Activated naive CD4-positive, alpha-beta T cell treated with anti-CD3 and anti-CD28 coated beads, Interleukin-2, amount 50 U/mL, for 24 hours (primary cell): Measurements from ENCODE around the gene ATG7.
A peak's percentile ranks its signal among the peaks of the same experiment; 100 is the strongest.
"Not testable (repeated sequence)": the region's sequence is repeated elsewhere in the genome, so short reads cannot be mapped to it uniquely, and the experiment has no call there.

Source experiments
- H3K27ac Mint-ChIP-seq: one replicate; pipeline ENCODE4 v1.8.0; 2021; ENCODE audit warnings: mild to moderate bottlenecking, mixed read lengths
- H3K27me3 Mint-ChIP-seq: one replicate; pipeline ENCODE4 v1.8.0; 2021; ENCODE audit warnings: mixed read lengths
- H3K36me3 Mint-ChIP-seq: one replicate; pipeline ENCODE4 v1.8.0; 2021; ENCODE audit warnings: mixed read lengths
- H3K4me1 Mint-ChIP-seq: one replicate; pipeline ENCODE4 v1.8.0; 2021; ENCODE audit warnings: mixed read lengths
- H3K4me3 Mint-ChIP-seq: one replicate; pipeline ENCODE4 v1.8.0; 2021; ENCODE audit warnings: mild to moderate bottlenecking, mixed read lengths
- H3K9me3 Mint-ChIP-seq: one replicate; pipeline ENCODE4 v1.8.0; 2021; ENCODE audit warnings: mixed read lengths

ATG7 gene

DNA sequence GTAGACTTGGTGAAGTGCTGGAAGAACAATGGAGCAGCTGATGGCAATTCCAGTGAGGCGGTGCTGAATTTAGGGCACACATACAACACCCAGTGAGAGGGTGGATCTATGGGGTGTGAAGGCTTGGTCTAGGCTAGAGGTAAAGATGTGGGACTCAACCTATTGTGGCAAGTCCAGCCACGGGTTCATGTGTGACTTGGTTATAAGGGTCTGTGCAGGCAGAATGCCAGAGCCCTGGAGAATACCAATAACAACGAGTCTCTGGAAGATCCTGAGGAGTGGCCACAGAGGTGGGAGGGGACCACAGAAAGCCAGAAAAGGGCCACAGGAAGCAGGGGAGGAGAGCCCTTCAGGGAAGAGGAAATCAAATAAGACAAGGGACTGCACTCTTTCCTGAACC is 316.6 kb downstream of the ATG7 start:
- H3K27me3 Mint-ChIP-seq = no peaks in the 10 kb centered on the region
- H3K4me1 Mint-ChIP-seq = peaks cover 79% of the 10 kb centered on the region
- no peaks in the 10 kb centered on the region for H3K9me3 Mint-ChIP-seq
- H3K27ac Mint-ChIP-seq = peak overlapping the region; percentile 85
- peaks cover 11% of the 10 kb centered on the region for H3K36me3 Mint-ChIP-seq
- H3K4me3 Mint-ChIP-seq = no peak overlapping the region

DNA sequence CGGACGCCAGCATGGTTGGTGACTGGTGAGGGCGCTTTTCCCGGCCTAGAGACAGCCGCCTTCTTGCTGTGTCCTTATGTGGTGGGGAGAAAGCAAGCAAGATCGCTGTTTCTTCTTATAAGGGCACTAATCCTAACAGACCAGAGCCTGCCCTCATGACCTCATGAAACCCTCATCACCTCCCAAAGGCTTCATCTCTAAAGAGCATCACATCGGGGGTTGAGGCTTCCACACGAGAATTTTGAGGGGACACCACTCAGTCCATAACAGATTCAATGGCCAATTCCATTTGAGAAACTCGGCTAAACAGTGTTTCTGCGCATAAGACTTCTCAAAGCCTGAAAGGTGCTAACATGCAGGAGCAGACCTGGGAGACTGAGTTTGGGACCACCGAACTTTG is 317.5 kb downstream of the ATG7 start:
- H3K27me3 Mint-ChIP-seq = no peaks in the 10 kb centered on the region
- no peak overlapping the region for H3K4me3 Mint-ChIP-seq
- H3K9me3 Mint-ChIP-seq = no peaks in the 10 kb centered on the region
- H3K27ac Mint-ChIP-seq = no peak overlapping the region
- peaks cover 70% of the 10 kb centered on the region for H3K4me1 Mint-ChIP-seq
- H3K36me3 Mint-ChIP-seq = peaks cover 11% of the 10 kb centered on the region

DNA sequence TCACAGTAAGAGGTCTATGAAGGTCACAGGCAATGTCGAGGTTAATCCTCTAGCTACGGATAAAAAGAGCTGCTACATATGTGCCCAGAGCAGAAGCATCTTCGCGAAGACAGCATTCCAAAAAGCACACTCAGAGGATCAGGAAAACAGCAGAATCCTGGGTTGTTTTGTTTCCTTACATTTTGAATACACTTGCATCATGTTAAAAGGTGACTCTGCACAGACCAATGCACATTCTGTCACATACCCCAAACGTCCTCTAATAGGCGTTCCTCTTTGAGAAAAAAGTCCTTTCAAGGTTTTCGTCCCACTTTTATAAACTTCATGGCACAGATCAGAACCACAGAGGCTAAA is 318.8 kb downstream of the ATG7 start:
- Mint-ChIP-seq H3K4me1 (peaks cover 58% of the 10 kb centered on the region), H3K27me3 (no peaks in the 10 kb centered on the region), H3K4me3 (no peak overlapping the region), H3K9me3 (no peaks in the 10 kb centered on the region), H3K27ac (no peak overlapping the region), H3K36me3 (peaks cover 15% of the 10 kb centered on the region)

DNA sequence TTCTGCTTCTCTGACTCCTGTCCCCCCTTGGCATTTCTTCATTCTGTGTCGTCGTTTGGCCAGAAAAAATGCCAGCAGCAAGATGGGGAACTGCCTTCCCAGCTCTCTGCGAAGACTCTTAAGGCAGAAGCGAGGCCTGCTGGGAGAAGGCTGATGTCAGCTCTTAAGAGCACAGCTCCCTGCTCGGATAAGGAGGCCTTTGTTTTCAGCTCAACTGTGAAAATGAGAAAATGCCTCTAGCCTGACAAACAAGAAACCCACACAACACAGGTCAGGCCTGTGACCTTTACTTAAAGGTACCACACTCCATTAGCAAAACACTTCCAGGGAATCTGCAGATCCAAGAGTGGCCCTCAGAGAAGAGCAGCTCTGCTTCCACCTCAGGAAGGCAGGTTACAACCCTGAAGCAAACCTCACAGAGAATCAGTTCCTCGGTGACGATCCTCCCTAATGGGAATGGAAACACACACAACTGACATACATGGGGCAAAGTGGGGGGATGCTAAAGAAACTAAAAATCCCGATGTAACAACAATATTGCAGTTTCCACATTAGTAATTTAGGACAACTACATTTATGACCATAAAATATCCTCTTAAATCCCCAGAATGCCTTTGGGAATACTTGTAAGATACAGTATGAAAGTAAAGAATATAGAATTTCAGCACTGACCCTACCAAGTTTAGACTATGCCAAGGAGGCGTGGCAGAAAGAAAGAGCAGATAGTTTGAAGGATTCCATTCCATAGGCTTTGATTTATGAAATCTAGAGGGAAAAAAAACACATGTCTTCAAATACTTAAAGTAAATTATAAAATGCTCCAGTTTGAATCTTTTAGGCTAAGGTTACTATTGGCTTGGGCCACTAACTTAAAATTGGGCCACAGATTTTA is 319.4 kb downstream of the ATG7 start:
- Mint-ChIP-seq H3K36me3 (peaks cover 17% of the 10 kb centered on the region), H3K27me3 (no peaks in the 10 kb centered on the region), H3K4me1 (peaks cover 53% of the 10 kb centered on the region), H3K9me3 (no peaks in the 10 kb centered on the region), H3K27ac (no peak overlapping the region), H3K4me3 (no peak overlapping the region)

DNA sequence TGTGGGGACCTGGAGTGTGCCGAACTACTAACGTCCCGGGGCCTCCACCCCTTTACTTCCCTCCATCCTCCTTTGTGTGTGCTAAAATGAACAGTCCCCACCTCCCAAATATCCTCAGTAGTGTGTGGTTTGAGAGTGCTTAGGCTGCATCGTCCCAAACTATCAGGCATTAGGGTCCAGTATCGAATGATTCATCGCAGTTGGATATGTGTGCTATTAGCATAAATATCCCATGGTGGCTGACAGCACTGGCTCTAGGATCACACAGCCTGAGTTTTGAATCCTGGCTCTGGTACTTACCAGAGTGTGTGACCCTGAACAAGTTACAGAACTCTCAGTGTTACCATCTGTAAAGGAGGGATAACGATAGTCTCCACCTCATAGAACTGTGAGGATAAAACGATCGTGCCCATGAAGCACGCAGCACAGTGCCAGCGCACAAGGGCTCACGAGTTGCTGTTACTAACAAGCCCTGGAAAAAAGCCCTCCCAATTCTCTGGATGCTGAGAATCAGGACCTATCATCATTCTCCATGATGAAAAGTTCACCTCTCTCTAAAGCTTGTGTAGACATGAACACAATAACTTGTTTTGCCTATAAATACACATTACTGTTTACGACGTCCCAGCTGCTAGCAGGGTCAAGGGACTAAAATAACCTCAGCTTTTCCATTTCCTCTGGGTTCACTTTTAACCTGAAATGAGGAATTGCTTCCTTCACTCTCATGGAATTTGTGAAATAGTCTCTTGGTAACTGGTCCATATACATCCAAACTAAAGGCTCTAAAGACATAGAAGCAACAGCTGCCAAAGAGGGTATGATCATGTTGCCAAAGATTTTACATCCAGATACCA is 320.5 kb downstream of the ATG7 start:
- H3K4me1 Mint-ChIP-seq = peaks cover 50% of the 10 kb centered on the region
- H3K9me3 Mint-ChIP-seq = no peaks in the 10 kb centered on the region
- no peak overlapping the region for H3K4me3 Mint-ChIP-seq
- H3K36me3 Mint-ChIP-seq = peaks cover 21% of the 10 kb centered on the region
- H3K27ac Mint-ChIP-seq = peak overlapping the region; percentile 55
- no peaks in the 10 kb centered on the region for H3K27me3 Mint-ChIP-seq

DNA sequence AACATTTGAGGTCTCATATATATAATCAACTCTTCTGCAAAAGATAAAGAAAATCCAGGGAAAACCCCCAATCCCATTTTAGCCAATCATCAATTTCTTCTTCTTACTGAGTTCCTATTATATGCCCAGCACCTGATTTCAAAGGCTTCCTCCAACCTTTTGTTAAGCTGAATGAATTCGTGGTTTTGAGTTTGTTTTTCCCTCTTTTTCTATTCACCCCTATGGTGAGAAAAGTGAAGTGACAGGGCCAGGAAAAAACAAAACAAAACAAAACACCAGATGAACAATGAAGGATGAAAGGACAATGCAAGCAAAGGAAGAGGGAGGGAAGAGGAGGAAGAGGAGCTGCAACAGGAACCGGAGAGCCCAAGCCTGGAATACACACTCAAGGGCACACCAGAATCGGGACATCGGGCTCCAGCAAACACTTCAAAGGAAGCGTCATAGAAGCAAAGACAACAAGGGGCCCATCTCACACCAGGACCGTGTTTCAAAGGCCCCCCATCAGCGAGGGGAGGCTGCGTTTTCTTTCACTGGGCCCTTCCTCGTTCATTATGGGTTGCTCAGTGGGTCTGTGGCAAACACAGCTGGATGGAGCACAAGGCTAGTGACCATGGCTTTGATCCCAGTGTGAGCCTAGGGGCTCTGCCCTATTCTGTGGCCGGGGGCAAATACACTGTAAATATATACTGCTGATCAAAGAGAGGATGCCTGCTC is 321.3 kb downstream of the ATG7 start:
- Mint-ChIP-seq H3K36me3 (peaks cover 28% of the 10 kb centered on the region), H3K4me3 (no peak overlapping the region), H3K27ac (no peak overlapping the region), H3K27me3 (no peaks in the 10 kb centered on the region), H3K4me1 (peaks cover 45% of the 10 kb centered on the region), H3K9me3 (no peaks in the 10 kb centered on the region)

DNA sequence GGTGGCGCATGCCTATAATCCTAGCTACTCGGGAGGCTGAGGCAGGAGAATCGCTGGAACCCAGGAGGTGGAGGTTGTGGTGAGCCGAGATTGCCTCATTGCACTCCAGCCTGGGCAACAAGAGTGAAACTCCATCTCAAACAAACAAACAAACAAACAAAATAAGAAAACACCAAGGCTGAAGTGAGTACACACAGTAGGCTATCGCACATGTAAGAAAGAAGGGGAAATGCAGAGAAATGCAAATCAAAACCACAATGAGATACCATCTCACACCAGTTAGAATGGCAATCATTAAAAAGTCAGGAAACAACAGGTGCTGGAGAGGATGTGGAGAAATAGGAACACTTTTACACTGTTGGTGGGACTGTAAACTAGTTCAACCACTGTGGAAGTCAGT is 322.8 kb downstream of the ATG7 start:
- H3K27me3 Mint-ChIP-seq, H3K4me3 Mint-ChIP-seq, H3K9me3 Mint-ChIP-seq, H3K27ac Mint-ChIP-seq: not testable (repeated sequence)
- Mint-ChIP-seq H3K4me1 (peaks cover 43% of the 10 kb centered on the region), H3K36me3 (peaks cover 29% of the 10 kb centered on the region)

DNA sequence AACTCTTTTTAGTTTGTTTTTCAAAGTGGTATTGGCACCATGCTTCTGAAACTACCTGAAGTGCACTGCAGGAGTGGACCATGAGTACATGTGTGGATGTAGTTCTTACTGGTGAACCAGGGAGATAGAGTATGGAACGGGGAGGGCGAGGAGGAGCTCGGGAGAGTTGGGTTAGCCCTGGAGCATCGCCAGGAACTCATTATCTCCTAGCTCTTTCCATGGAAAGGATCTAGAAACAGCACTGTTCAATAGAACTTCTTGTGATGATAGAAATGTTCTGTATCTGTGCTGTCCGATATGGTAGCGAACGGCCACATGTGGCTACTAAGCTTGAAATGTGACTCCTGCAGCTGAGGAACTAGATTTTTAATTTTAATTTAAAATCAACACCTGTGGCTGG is 324.2 kb downstream of the ATG7 start:
- H3K36me3 Mint-ChIP-seq = peaks cover 41% of the 10 kb centered on the region
- H3K4me1 Mint-ChIP-seq = peaks cover 34% of the 10 kb centered on the region
- no peaks in the 10 kb centered on the region for H3K27me3 Mint-ChIP-seq
- H3K27ac Mint-ChIP-seq = no peak overlapping the region
- H3K4me3 Mint-ChIP-seq = no peak overlapping the region
- no peaks in the 10 kb centered on the region for H3K9me3 Mint-ChIP-seq

DNA sequence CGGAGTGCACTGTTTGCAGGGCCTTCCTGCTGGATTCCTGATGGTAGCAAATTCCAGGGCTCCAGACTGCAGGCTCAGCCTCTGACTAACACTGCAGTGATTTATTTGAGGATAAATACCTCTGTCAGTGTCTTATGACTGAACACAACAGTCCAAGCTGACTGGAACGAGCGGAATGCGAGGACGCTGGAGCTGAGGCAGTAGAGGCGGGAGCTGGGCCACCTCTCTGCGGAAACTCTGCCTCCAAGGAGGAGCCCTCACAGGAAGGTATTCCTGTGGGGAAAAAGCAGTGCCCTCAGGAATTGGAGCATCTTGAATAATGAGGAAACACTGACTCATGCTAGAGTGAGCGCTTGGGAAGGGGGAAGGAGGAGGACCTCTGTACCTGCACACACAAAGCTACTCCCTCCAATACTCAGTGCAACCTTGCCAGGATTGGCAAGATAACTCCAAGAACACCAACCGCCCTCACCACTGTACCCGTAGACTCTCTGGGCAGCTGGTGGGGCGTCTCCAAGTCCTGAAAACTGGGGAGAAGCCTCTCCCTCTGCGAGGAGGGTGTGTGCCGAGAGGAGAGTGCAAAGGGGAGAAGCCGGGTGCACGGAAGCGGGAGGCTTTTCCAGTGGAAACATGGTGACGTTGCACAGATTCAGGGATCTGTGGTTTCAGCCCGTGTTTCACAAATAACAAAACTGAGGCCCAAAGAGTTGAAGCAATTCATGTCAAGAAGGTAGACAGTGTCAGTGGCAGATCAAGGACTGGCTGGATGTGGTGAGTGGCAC is 328.5 kb downstream of the ATG7 start:
- Mint-ChIP-seq H3K36me3 (peaks cover 42% of the 10 kb centered on the region), H3K4me3 (no peak overlapping the region), H3K4me1 (peaks cover 43% of the 10 kb centered on the region)

DNA sequence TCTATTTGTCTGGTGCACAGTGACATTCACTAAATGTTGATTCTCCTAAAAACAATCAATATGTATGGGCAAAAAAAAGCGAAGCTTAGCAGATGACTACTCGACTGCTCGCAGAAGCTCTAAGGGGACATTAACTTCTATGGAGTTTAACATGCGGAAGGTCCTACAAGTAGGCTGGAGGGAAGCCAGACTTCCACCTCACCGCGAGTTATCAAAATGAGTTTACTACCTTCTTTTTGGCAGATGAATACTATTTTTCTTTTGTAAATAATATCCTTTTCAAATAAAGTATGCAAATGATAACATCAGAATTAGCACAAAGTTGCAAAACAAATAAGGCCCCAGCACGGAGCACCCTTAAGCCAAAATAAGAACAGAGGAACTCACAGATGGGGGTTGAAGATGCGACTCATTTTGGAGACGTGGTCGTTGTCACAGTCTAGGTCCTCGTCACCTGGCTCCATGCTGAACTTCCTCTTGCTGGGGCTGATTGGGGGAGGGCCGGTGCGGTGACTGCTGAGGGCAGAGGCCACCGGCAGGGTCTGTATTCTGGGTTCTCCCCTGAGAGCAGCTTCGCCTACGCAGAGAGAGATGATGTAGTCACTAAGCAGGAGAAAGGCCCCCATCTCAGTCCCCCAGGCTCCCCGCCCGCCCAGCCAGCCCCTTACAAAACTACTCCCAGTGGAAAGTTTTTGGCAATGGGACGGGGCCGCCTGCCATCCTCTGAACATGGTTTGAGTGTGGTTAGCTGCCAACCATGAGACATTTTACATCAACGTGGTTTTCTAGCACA is 329.4 kb downstream of the ATG7 start:
- Mint-ChIP-seq H3K4me1 (peaks cover 50% of the 10 kb centered on the region), H3K27ac (no peak overlapping the region), H3K4me3 (no peak overlapping the region), H3K36me3 (peaks cover 37% of the 10 kb centered on the region), H3K27me3 (no peaks in the 10 kb centered on the region), H3K9me3 (no peaks in the 10 kb centered on the region)

More for the DNA sequence above, 328.5 kb downstream of the ATG7 start:
- H3K9me3 Mint-ChIP-seq = no peaks in the 10 kb centered on the region
- H3K27ac Mint-ChIP-seq = no peak overlapping the region
- no peaks in the 10 kb centered on the region for H3K27me3 Mint-ChIP-seq

DNA sequence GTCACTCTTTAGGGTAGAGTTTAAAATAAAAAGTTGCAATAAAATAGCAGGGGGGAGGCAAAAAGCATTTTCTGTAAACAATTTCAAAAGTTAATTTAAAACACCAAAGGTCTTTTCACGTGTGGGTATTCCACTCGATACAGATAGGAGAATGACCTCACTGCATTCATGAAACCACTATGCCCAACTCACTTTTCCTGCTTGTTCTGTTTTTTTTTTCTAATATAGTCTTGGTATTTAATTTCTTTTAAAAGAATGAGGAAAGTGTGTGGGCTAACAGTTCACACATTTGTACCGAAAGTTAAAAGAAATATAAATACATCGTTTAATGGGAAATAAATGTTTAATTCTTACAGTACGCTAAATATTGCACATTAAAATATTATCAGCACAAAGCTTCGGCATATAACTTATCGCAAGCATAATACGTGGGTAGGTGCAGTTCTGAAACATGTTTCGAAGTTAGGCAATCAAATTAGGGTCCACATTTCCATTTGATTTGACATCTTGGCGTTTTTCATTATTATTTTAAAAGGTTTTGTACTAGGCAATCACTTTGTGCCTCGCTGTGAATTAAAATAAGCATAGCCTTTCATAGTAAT is 330.1 kb downstream of the ATG7 start:
- Mint-ChIP-seq H3K27ac (no peak overlapping the region), H3K4me3 (no peak overlapping the region), H3K4me1 (peaks cover 51% of the 10 kb centered on the region), H3K9me3 (no peaks in the 10 kb centered on the region), H3K27me3 (no peaks in the 10 kb centered on the region), H3K36me3 (peaks cover 31% of the 10 kb centered on the region)

DNA sequence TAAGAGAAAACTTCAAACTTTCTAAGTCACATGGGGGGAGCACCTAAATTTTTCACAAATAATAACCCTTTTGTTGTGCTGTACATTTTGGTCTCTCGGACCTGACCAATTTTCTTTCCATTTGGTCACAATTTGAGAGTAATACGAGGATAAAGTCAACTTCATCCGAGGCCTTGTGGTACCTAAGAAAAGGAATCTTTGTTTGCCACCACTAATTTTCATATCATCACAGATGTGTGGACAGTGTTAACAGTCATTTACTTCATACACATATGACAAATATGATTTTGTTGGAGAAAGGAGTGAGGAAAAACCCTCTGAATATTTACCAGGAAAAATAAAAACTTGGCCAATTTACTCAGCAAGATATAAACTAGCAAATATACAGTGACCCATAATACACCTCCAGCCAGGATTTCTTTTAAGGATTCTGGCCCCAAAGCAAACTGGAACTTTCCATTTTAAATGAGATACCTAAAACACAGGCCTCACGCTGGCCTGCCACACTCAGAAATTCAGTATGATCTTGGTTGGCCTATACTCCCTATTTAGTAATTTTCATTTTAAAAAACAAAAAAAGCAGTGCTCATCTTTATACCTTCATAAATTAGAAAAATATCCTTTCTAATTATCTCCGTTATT is 330.8 kb downstream of the ATG7 start:
- H3K4me3 Mint-ChIP-seq = no peak overlapping the region
- peak overlapping the region; percentile 23 for H3K27ac Mint-ChIP-seq
- no peaks in the 10 kb centered on the region for H3K27me3 Mint-ChIP-seq
- peaks cover 58% of the 10 kb centered on the region for H3K4me1 Mint-ChIP-seq
- H3K36me3 Mint-ChIP-seq = peaks cover 26% of the 10 kb centered on the region
- no peaks in the 10 kb centered on the region for H3K9me3 Mint-ChIP-seq

DNA sequence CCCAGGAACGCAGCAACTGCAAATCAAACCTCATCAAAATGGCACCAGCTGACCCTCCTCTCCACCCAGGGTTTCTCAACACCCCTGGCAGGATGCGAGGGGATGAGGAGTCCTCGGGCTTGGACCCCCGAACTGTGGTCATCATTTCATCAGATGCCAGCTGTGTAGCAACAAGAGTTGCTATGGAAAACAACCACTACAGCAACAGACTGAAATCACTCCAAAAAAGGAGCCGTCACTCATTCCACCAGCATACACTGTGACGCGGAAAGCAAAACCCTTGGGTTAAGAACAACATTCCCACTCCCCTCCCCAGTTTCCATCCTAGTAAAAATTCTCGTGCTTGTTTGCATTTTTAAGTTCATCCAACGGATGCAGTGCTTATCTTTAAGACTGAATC is 331.4 kb downstream of the ATG7 start:
- H3K4me3 Mint-ChIP-seq = no peak overlapping the region
- peaks cover 21% of the 10 kb centered on the region for H3K36me3 Mint-ChIP-seq

More for the DNA sequence above, 331.4 kb downstream of the ATG7 start:
- H3K27ac Mint-ChIP-seq = no peak overlapping the region
- peaks cover 58% of the 10 kb centered on the region for H3K4me1 Mint-ChIP-seq
- H3K27me3 Mint-ChIP-seq = no peaks in the 10 kb centered on the region
- no peaks in the 10 kb centered on the region for H3K9me3 Mint-ChIP-seq
